Thoracic aorta (tissue), 2 donors: ENCODE measurements around the gene BICD2. TPM values are rescaled to one million over a fixed set of nuclear protein-coding genes. Genes with fewer than 3 reads are reported as not detected.

Experiments
- ATAC-seq: fragments of 150-250 bp; one replicate; pipeline ENCODE4 v1.8.0; 2017; ENCODE audit warnings: low read depth; ENCODE audit not compliant: insufficient number of reproducible peaks, low FRiP score
- DNase-seq: peaks from one replicate; pipeline ENCODE4 v3.0.0-alpha.2; 2020; ENCODE audit warnings: low spot score
- H3K27ac ChIP-seq, 2 donors: fragments of 200-600 bp; sonication (generic); 1 replicate in 1 of 2; 2 replicates in 1 of 2; pipeline ENCODE4 v1.5.1; 2016; ENCODE audit warnings: mild to moderate bottlenecking in 2 of 2, moderate library complexity in 2 of 2
- H3K27me3 ChIP-seq: fragments of 200-600 bp; sonication (generic); replicated peaks from 2 replicates; pipeline ENCODE4 v1.6.0; 2016; ENCODE audit warnings: mild to moderate bottlenecking; ENCODE audit not compliant: insufficient read depth
- H3K36me3 ChIP-seq: fragments of 200-600 bp; sonication (generic); one replicate; pipeline ENCODE4 v1.5.1; 2016
- H3K4me1 ChIP-seq, 2 donors: fragments of 200-600 bp; sonication (generic); 1 replicate in 1 of 2; 2 replicates in 1 of 2; pipeline versions ENCODE4 v1.5.1 to v1.6.0; 2016; ENCODE audit warnings: low read depth in 2 of 2, mild to moderate bottlenecking in 1 of 2; ENCODE audit not compliant: control insufficient read depth in 1 of 2
- H3K4me3 ChIP-seq: fragments of 200-600 bp; sonication (generic); 2 replicates; pipeline ENCODE4 v1.5.1; 2016; ENCODE audit warnings: mild to moderate bottlenecking
- H3K9me3 ChIP-seq: fragments of 200-600 bp; sonication (generic); 2 replicates; pipeline ENCODE4 v1.5.1; 2016
- total RNA-seq, 2 donors: library from RNA; depleted of rRNA; stranded (reverse); fragments of >200 nt; gene quantifications; one replicate each; pipeline versions ENCODE4 v1.1.0 to v1.2.3, GENCODE V29; 2016
- TF ChIP-seq, protein P1 (sequence below): fragments of 200-600 bp; sonication (generic); IDR thresholded peaks from one replicate; pipeline ENCODE4 v1.5.1; 2019; ENCODE audit warnings: antibody characterized with exemption

The BICD2 gene
- total RNA-seq, 2 donors from 2014 or later = 52.1 to 57.7 TPM

GRCh38 chr9:92722386-92723298 is 42.0 kb downstream of the BICD2 start:
- Histone ChIP-seq H3K27me3 (no peaks in the 10 kb centered on the region), H3K9me3 (no peaks in the 10 kb centered on the region), H3K36me3 (peaks cover 40% of the 10 kb centered on the region), H3K4me1 (no peaks in the 10 kb centered on the region), H3K4me3 (no peak overlapping the region), H3K27ac (no peak overlapping the region)
- DNase-seq (no peak), ATAC-seq (no peak)
- TF ChIP-seq, protein P1, sequence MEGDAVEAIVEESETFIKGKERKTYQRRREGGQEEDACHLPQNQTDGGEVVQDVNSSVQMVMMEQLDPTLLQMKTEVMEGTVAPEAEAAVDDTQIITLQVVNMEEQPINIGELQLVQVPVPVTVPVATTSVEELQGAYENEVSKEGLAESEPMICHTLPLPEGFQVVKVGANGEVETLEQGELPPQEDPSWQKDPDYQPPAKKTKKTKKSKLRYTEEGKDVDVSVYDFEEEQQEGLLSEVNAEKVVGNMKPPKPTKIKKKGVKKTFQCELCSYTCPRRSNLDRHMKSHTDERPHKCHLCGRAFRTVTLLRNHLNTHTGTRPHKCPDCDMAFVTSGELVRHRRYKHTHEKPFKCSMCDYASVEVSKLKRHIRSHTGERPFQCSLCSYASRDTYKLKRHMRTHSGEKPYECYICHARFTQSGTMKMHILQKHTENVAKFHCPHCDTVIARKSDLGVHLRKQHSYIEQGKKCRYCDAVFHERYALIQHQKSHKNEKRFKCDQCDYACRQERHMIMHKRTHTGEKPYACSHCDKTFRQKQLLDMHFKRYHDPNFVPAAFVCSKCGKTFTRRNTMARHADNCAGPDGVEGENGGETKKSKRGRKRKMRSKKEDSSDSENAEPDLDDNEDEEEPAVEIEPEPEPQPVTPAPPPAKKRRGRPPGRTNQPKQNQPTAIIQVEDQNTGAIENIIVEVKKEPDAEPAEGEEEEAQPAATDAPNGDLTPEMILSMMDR = no peak

DNA sequence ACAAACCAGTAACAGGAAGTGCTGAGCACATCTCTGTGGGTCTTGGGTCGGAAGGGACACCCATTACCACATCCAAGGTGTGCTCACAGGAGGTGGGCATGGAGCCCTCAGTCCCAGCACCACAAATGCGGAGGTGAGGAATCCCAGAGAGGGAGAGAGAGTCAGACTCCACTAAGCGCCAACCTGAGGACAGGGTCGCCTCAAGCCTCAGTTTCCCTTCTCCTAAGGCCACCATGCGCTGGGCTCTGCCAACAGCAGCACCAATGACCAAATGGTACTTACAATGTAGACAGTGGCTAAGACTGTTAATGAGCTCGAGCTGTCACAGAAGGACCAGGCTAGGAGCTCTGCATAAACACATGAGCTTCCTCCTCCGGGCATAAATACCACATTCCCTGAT is 43.1 kb downstream of the BICD2 start:
- H3K4me3 ChIP-seq = no peak overlapping the region
- H3K27me3 ChIP-seq = no peaks in the 10 kb centered on the region
- H3K4me1 ChIP-seq = no peaks in the 10 kb centered on the region
- H3K27ac ChIP-seq = no peak overlapping the region
- peaks cover 44% of the 10 kb centered on the region for H3K36me3 ChIP-seq
- H3K9me3 ChIP-seq = no peaks in the 10 kb centered on the region
- TF ChIP-seq, protein P1 = no peak
- no peak for DNase-seq
- no peak for ATAC-seq

DNA sequence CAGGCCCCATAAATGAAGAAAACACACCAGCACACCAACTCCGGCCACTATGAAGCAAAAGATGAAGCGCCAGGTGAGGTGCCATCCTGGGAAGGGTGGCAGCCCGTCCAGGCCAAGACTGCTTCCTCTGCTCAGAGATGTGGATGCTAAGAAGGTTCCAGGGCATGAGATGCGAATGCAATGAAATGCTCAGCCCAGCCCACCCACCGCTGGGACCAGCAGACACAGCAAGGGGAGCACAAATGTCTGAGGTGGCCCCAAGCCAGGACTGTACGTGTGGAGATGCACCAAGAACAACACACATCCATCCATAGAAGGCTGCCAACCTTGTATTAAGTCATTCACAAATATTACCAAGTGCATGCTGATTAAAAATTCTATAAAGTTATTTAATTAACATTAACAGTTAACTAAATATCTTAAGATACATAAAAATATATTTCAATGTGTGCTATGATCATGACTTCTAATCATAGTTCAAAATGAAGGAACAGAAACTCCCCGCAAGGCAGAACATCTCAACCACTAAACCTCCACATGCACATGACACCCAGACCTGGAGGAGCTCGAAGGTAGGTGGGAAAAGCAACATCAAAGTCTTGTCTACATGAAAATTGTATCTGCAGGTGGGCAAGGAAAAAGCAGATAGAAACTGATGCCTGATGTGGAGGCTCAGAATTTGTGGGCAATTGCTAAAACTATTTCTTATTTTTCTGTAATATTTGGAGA is 43.7 kb downstream of the BICD2 start:
- Histone ChIP-seq H3K4me3 (no peak overlapping the region), H3K4me1 (no peaks in the 10 kb centered on the region), H3K36me3 (peaks cover 50% of the 10 kb centered on the region), H3K27ac (no peak overlapping the region), H3K27me3 (no peaks in the 10 kb centered on the region), H3K9me3 (no peaks in the 10 kb centered on the region)
- DNase-seq (no peak), ATAC-seq (no peak)
- TF ChIP-seq, protein P1 = no peak

GRCh38 chr9:92720209-92720765 is 44.3 kb downstream of the BICD2 start:
- ATAC-seq = no peak
- no peak overlapping the region for H3K4me3 ChIP-seq
- no peaks in the 10 kb centered on the region for H3K27me3 ChIP-seq
- no peak for DNase-seq
- no peak overlapping the region for H3K27ac ChIP-seq
- TF ChIP-seq, protein P1 = no peak
- no peaks in the 10 kb centered on the region for H3K9me3 ChIP-seq
- no peaks in the 10 kb centered on the region for H3K4me1 ChIP-seq
- peaks cover 56% of the 10 kb centered on the region for H3K36me3 ChIP-seq
